ENCODE data around the gene TIMM29. TPM values are rescaled to one million over a fixed set of nuclear protein-coding genes. Genes with fewer than 3 reads are reported as not detected.

The TIMM29 gene
- total and polyA plus RNA-seq, 2 of the 13 experiments (the other 11 are each of a cell fraction or from before 2014, with no cell fraction given): 7.1 to 33.8 TPM

DNA sequence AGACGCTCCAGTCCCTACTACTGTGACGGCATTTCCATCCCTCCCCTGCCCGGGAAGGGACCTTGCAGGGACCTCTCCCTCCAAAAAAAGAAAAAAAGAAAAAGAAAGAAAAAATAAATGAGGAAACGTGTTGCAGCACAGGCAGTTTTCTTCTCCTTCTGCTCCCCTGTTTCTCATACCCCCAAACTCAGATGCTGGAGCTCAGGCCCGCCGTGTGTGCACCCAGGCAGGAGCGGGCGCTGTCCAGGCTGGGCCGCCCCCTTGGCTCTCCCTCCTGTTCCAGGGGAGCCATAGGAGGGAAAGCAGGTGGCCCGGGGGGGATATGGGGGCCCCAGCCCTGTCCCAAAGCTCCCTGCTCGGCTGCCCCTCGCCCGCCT, 6.0 kb upstream of the TIMM29 start:
- intact Hi-C loops (cut with micrococcal nuclease; ENCODE audit: unreplicated experiment) (loop anchor here (10.0 kb wide), 1 partner anchor 48 kb away; the partner anchor contains the start of gene CARM1), in situ Hi-C loops (cut with HindIII; ENCODE audit: extremely low pct_ligation_motif_present, low pct_unique_long_range_greater_than_20kb) (no loop called here)
- ATAC-seq (no peak), DNase-seq (ENCODE audit: low spot score) (no peak), FAIRE-seq (no peak)
- 90% methylated on average over 13 of the region's 13 CpGs for WGBS (ENCODE audit: low lambda C conversion rate)
- no peak for TF ChIP-seq KDM1A (CRISPR knock-in tag; IDR thresholded peaks at IDR 0.05)
- no peak for TF ChIP-seq ZNF460 (CRISPR knock-in tag; IDR thresholded peaks at IDR 0.05; ENCODE audit: borderline replicate concordance)
- peak; percentile 23 for TF ChIP-seq RBM22 (optimal IDR thresholded peaks at IDR 0.05; ENCODE audit: low read length)
- TF ChIP-seq PRPF4 (IDR thresholded peaks at IDR 0.05; ENCODE audit: low read depth, low read length, poor library complexity, severe bottlenecking): no peak
- TF ChIP-seq SIN3A (IDR thresholded peaks at IDR 0.05; ENCODE audit: borderline replicate concordance, low read depth, low read length): no peak
- TF ChIP-seq, protein P1, sequence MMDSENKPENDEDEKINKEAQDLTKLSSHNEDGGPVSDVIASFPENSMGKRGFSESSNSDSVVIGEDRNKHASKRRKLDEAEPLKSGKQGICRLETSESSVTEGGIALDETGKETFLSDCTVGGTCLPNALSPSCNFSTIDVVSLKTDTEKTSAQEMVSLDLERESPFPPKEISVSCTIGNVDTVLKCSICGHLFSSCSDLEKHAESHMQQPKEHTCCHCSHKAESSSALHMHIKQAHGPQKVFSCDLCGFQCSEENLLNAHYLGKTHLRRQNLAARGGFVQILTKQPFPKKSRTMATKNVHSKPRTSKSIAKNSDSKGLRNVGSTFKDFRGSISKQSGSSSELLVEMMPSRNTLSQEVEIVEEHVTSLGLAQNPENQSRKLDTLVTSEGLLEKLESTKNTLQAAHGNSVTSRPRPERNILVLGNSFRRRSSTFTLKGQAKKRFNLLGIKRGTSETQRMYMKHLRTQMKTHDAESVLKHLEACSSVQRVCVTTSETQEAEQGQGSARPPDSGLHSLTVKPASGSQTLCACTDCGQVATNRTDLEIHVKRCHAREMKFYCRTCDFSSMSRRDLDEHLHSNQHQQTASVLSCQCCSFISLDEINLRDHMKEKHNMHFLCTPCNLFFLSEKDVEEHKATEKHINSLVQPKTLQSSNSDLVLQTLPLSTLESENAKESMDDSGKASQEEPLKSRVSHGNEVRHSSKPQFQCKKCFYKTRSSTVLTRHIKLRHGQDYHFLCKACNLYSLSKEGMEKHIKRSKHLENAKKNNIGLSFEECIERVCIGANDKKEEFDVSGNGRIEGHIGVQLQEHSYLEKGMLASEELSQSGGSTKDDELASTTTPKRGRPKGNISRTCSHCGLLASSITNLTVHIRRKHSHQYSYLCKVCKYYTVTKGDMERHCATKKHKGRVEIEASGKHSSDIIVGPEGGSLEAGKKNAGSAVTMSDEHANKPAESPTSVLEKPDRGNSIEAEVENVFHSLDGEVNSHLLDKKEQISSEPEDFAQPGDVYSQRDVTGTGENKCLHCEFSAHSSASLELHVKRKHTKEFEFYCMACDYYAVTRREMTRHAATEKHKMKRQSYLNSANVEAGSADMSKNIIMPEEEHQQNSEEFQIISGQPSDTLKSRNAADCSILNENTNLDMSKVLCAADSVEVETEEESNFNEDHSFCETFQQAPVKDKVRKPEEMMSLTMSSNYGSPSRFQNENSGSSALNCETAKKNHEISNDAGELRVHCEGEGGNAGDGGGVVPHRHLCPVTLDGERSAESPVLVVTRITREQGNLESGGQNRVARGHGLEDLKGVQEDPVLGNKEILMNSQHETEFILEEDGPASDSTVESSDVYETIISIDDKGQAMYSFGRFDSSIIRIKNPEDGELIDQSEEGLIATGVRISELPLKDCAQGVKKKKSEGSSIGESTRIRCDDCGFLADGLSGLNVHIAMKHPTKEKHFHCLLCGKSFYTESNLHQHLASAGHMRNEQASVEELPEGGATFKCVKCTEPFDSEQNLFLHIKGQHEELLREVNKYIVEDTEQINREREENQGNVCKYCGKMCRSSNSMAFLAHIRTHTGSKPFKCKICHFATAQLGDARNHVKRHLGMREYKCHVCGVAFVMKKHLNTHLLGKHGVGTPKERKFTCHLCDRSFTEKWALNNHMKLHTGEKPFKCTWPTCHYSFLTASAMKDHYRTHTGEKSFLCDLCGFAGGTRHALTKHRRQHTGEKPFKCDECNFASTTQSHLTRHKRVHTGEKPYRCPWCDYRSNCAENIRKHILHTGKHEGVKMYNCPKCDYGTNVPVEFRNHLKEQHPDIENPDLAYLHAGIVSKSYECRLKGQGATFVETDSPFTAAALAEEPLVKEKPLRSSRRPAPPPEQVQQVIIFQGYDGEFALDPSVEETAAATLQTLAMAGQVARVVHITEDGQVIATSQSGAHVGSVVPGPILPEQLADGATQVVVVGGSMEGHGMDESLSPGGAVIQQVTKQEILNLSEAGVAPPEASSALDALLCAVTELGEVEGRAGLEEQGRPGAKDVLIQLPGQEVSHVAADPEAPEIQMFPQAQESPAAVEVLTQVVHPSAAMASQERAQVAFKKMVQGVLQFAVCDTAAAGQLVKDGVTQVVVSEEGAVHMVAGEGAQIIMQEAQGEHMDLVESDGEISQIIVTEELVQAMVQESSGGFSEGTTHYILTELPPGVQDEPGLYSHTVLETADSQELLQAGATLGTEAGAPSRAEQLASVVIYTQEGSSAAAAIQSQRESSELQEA (CRISPR knock-in tag; IDR thresholded peaks at IDR 0.05; ENCODE audit: not compliant biosample characterization): no peak
- TF ChIP-seq ZNF251 (CRISPR knock-in tag; IDR thresholded peaks at IDR 0.05): no peak
- TF ChIP-seq FOXA3 (CRISPR knock-in tag; IDR thresholded peaks at IDR 0.05): no peak
- H3K27me3 ChIP-seq (ENCODE audit: control insufficient read depth in 1 of 2, insufficient read depth in 2 of 2, low read length in 2 of 2): no peaks in the 10 kb centered on the region
- H3K9me3 ChIP-seq (ENCODE audit: low read length): no peaks in the 10 kb centered on the region
- peaks cover 8% of the 10 kb centered on the region for H3K4me1 ChIP-seq (ENCODE audit: insufficient read depth, low read length)
- CTCF ChIA-PET (ENCODE audit: low intra/inter-chr PET ratio, low total read pairs): no interaction called here
- no peaks in the 10 kb centered on the region for H4K20me1 ChIP-seq (ENCODE audit: insufficient read depth, low read length)
- no peak overlapping the region for H3K9ac ChIP-seq (ENCODE audit: insufficient read depth, low read depth, low read length)
- POLR2A ChIA-PET: no interaction called here
- peaks cover 30 to 40% of the 10 kb centered on the region in 2 experiments; a peak in 4 of 5 replicates for H3K36me3 ChIP-seq (replicated peaks in 1 of 2; ENCODE audit: control insufficient read depth in 1 of 2, insufficient read depth in 2 of 2, low read length in 2 of 2)
- H2AFZ ChIP-seq (ENCODE audit: low read length): no peak overlapping the region
- no peak overlapping the region for H3K27ac ChIP-seq (ENCODE audit: extremely low read length, insufficient read depth, low read length)
- no TSS peak for BruUV-seq (replicated peaks)
- H3K79me2 ChIP-seq (ENCODE audit: insufficient read depth, low read length): peaks cover 3% of the 10 kb centered on the region
- no peak overlapping the region for H3K4me2 ChIP-seq (ENCODE audit: low read depth, low read length)
- no peak overlapping the region for H3K4me3 ChIP-seq (replicated peaks in 1 of 3; ENCODE audit: insufficient read depth in 1 of 3, low read depth in 2 of 3, low read length in 3 of 3)

All from HepG2 (cell line).